Thoracic aorta (tissue), 2 donors: Measurements from ENCODE around the gene LAMTOR1. TPM values are rescaled to one million over a fixed set of nuclear protein-coding genes. Genes with fewer than 3 reads are reported as not detected.
A peak's percentile ranks its signal among the peaks of the same experiment; 100 is the strongest.
"Not testable (repeated sequence)": the region's sequence is repeated elsewhere in the genome, so short reads cannot be mapped to it uniquely, and the experiment has no call there.

ENCODE experiments used
- ATAC-seq: fragments of 150-250 bp; one replicate; pipeline ENCODE4 v1.8.0; 2017; ENCODE audit warnings: low read depth; ENCODE audit not compliant: insufficient number of reproducible peaks, low FRiP score
- DNase-seq: peaks from one replicate; pipeline ENCODE4 v3.0.0-alpha.2; 2020; ENCODE audit warnings: low spot score
- H3K27ac ChIP-seq, 2 donors: fragments of 200-600 bp; sonication (generic); 1 replicate in 1 of 2; 2 replicates in 1 of 2; pipeline ENCODE4 v1.5.1; 2016; ENCODE audit warnings: mild to moderate bottlenecking in 2 of 2, moderate library complexity in 2 of 2
- H3K27me3 ChIP-seq: fragments of 200-600 bp; sonication (generic); replicated peaks from 2 replicates; pipeline ENCODE4 v1.6.0; 2016; ENCODE audit warnings: mild to moderate bottlenecking; ENCODE audit not compliant: insufficient read depth
- H3K36me3 ChIP-seq: fragments of 200-600 bp; sonication (generic); one replicate; pipeline ENCODE4 v1.5.1; 2016
- H3K4me1 ChIP-seq, 2 donors: fragments of 200-600 bp; sonication (generic); 1 replicate in 1 of 2; 2 replicates in 1 of 2; pipeline versions ENCODE4 v1.5.1 to v1.6.0; 2016; ENCODE audit warnings: low read depth in 2 of 2, mild to moderate bottlenecking in 1 of 2; ENCODE audit not compliant: control insufficient read depth in 1 of 2
- H3K4me3 ChIP-seq: fragments of 200-600 bp; sonication (generic); 2 replicates; pipeline ENCODE4 v1.5.1; 2016; ENCODE audit warnings: mild to moderate bottlenecking
- H3K9me3 ChIP-seq: fragments of 200-600 bp; sonication (generic); 2 replicates; pipeline ENCODE4 v1.5.1; 2016
- CTCF ChIP-seq: fragments of 200-600 bp; sonication (generic); IDR thresholded peaks from one replicate; pipeline ENCODE4 v1.5.1; 2019; ENCODE audit warnings: antibody characterized with exemption
- total RNA-seq, 2 donors: library from RNA; depleted of rRNA; stranded (reverse); fragments of >200 nt; gene quantifications; one replicate each; pipeline versions ENCODE4 v1.1.0 to v1.2.3, GENCODE V29; 2016

Gene LAMTOR1
- 10 to 100 TPM; 68.1 to 94.4 TPM for total RNA-seq

DNA sequence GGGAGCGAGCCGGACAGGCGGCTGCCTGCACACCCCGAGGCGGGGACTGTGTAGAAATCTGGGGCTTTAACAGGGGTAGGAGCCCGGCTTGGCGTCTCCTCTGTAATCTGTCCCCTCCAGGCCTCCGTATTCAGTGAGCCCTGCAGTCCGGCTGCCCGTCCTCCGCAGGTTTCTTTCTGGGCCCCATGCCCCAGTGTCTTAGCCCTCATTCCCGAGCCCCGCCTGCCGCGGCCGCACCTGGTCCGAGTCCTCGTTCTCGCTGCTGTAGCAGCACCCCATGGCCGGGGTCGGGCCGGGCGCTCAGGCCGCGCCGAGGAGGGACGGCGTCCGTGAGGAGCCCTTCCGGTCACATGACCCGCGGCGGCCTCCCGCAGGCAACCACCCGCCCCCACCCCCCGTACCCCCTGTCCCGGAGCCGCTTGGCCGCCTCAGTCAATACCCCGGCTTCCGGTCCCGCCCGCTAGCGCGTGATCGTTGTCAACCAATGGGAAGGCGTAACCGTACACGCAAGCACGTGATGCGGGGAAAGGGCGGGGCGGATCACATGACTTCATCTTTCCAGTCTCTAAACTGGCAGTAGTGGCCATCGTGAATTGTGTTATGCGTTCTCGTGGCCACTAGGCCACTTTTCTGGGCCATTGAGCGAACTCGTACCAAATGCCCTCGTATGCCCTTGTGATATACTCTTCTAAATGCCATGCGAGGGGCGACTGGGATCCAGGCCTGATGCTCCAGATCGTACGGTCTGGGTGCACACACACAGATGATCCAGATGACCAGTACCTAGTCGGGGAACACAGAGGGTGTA is at the start of gene LAMTOR1:
TSS of gene LAMTOR1 (minus strand) at position 352 of the 808 bp plus-strand sequence. CDS start at position 279, 73 bp downstream.
- Histone ChIP-seq H3K27ac (peak within 1 kb of the TSS; percentile 91 to 92), H3K4me1 (peaks cover 17 to 34% of the 10 kb centered on the region in 2 donors), H3K27me3 (no peaks in the 10 kb centered on the region), H3K4me3 (peak within 1 kb of the TSS; percentile 90), H3K9me3 (no peaks in the 10 kb centered on the region), H3K36me3 (peaks cover 9% of the 10 kb centered on the region)
- DNase-seq (peak; percentile 99), ATAC-seq (peak; percentile 99)
- TF ChIP-seq CTCF = peak; percentile 68

DNA sequence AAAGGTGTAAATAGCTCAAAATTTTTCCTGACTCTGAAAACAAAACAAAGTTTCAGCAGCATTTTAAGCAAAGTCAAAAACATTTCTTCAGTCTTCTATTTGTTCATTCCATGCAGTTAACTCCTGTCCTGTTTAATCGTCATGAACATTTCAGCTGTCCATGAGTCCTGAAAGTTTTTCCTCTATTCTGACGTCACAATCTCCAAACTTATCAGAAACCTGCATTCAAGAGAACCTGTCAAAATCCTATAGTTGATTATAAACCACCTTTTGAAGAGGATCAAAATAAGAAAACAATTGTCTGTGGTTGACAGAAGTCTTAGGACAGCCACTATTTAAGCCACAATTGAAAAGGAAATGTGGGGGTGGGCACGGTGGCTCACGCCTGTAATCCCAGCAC is 47.8 kb upstream of the LAMTOR1 start:
- Histone ChIP-seq H3K4me1 (no peaks in the 10 kb centered on the region), H3K27ac (no peak overlapping the region), H3K36me3 (no peaks in the 10 kb centered on the region), H3K9me3 (no peaks in the 10 kb centered on the region), H3K4me3 (no peak overlapping the region), H3K27me3 (no peaks in the 10 kb centered on the region)
- ATAC-seq = no peak
- DNase-seq = no peak
- TF ChIP-seq CTCF = no peak

GRCh38 chr11:72146625-72147024 is 43.5 kb upstream of the LAMTOR1 start:
- no peak for ATAC-seq
- TF ChIP-seq CTCF = no peak
- H3K9me3 ChIP-seq = no peaks in the 10 kb centered on the region
- no peak overlapping the region for H3K27ac ChIP-seq
- no peaks in the 10 kb centered on the region for H3K4me1 ChIP-seq
- H3K27me3 ChIP-seq = no peaks in the 10 kb centered on the region
- DNase-seq = no peak
- H3K4me3 ChIP-seq = no peak overlapping the region
- H3K36me3 ChIP-seq = no peaks in the 10 kb centered on the region

DNA sequence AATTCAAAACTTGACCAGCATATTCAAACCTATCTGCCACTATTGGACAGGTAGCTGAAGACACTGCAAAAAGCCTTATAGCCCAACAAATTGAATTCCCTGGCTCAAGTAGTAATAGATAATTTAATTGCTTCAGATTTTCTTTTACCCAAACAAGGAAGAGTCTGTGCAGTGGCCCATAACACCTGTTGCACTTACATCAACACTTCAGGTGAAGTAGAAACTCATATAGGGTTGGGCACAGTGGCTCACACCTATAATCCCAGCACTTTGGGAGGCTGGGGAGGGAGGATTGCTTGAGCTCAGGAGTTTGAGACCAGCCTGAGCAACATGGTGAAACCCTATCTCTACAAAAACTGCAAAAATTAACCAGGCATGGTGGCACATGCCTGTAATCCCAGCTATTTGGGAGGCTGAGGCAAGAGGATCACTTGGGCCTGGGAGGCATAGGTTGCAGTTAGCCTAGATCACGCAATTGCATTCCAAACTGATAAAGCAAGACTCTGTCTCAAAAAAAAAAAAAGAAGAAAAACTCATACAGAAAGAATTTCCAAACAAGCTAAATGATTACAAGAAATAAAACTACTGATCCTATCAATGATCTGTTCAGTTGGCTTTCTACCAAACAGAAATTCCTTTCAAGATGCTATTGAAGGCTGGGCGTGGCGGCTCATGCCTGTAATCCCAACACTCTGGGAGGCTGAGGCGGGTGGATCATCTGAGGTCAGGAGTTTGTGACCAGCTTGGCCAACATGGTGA is 41.9 kb upstream of the LAMTOR1 start:
- Histone ChIP-seq H3K36me3 (no peaks in the 10 kb centered on the region), H3K9me3 (no peaks in the 10 kb centered on the region), H3K4me1 (no peaks in the 10 kb centered on the region), H3K27me3 (no peaks in the 10 kb centered on the region), H3K27ac (no peak overlapping the region), H3K4me3 (no peak overlapping the region)
- no peak for TF ChIP-seq CTCF
- DNase-seq = no peak
- ATAC-seq = no peak

- H3K4me1 ChIP-seq, H3K4me3 ChIP-seq, H3K27ac ChIP-seq, H3K36me3 ChIP-seq, DNase-seq, ATAC-seq, H3K27me3 ChIP-seq, H3K9me3 ChIP-seq: not testable (repeated sequence)
Measured at GRCh38 chr11:72142543-72142942, 39.4 kb upstream of the LAMTOR1 start.

GRCh38 chr11:72142086-72142485 is 39.0 kb upstream of the LAMTOR1 start:
- H3K9me3 ChIP-seq, H3K36me3 ChIP-seq, H3K27me3 ChIP-seq, DNase-seq, H3K4me1 ChIP-seq, H3K4me3 ChIP-seq, ATAC-seq, H3K27ac ChIP-seq: not testable (repeated sequence)
